HCT116 (cell line): ENCODE results near the gene DPP9. TPM values are rescaled to one million over a fixed set of nuclear protein-coding genes. Genes with fewer than 3 reads are reported as not detected.

Experiments used
- ATAC-seq: fragments of 200-7000 bp; cut with Tn5 transposase; 2 replicates; pipeline ENCODE4 v1.9.1; 2020; ENCODE audit warnings: mild to moderate bottlenecking, moderate library complexity
- BruUV-seq: library from RNA; stranded (reverse); fragments of 400-500 nt; replicated peaks from 2 replicates; lab custom pipeline; 2021; lab: Mats Ljungman, UMichigan
- CTCF ChIA-PET: fragments of 300-600 bp; sonication (Branson Sonifier 250); formaldehyde crosslinking; loops from one replicate; lab custom pipeline; 2021; ENCODE audit warnings: antibody characterized with exemption; lab: Charles Lee
- POLR2A ChIA-PET: fragments of 300-600, 350-600 bp; sonication (Branson Sonifier 250); formaldehyde crosslinking; loops from one replicate; lab custom pipeline; 2021; ENCODE audit warnings: antibody characterized with exemption; lab: Charles Lee
- RAD21 ChIA-PET, 2 experiments: fragments of 300-600 bp; sonication (Branson Sonifier 250); formaldehyde crosslinking; loops; one replicate each; lab custom pipeline; 2023; ENCODE audit warnings: low total read pairs in 2 of 2; ENCODE audit not compliant: uncharacterized antibody in 2 of 2, unreplicated experiment in 2 of 2, low non-redundant PET in 1 of 2; lab: Charles Lee
- DNase-seq: peaks from one replicate; pipeline ENCODE4 v3.0.0-alpha.2; 2010; ENCODE audit warnings: low read depth, low spot score
- H2AFZ ChIP-seq: fragments of 200-600 bp; shearing (Covaris generic), sonication (generic); 2 replicates; pipeline ENCODE4 v1.6.1; 2017; ENCODE audit warnings: low read depth, mixed run types, mixed read lengths, antibody characterized with exemption, low read length; ENCODE audit not compliant: poor library complexity, severe bottlenecking
- H3K27ac ChIP-seq: 2 replicates; pipeline ENCODE4 v1.5.1; 2012; ENCODE audit warnings: low read depth, low read length
- H3K27me3 ChIP-seq: fragments of 200-600 bp; sonication (generic); 2 replicates; pipeline ENCODE4 v1.6.1; 2016; ENCODE audit warnings: mixed run types, low read length, mixed read lengths; ENCODE audit not compliant: insufficient read depth
- H3K36me3 ChIP-seq, 2 experiments: fragments of 200-500 bp in 1 of 2; fragments of 200-600 bp in 1 of 2; sonication (Bioruptor generic) in 1 of 2; sonication (generic) in 1 of 2; 2 replicates each; pipeline versions ENCODE4 v1.5.1 to v1.6.1; 2014 to 2016; ENCODE audit warnings: low read length in 2 of 2, inconsistent platforms in 1 of 2, mixed read lengths in 1 of 2, mixed run types in 1 of 2; ENCODE audit not compliant: insufficient read depth in 2 of 2, control insufficient read depth in 1 of 2
- H3K4me1 ChIP-seq, 2 experiments: fragments of 200-600 bp in 1 of 2; sonication (generic) in 1 of 2; 2 replicates each; pipeline versions ENCODE4 v1.5.1 to v1.6.1; 2012 to 2017; ENCODE audit warnings: low read length in 2 of 2, inconsistent platforms in 1 of 2, mild to moderate bottlenecking in 1 of 2, mixed read lengths in 1 of 2, mixed run types in 1 of 2, moderate library complexity in 1 of 2; ENCODE audit not compliant: insufficient read depth in 2 of 2, control insufficient read depth in 1 of 2
- H3K4me2 ChIP-seq: fragments of 200-600 bp; sonication (generic); 2 replicates; pipeline ENCODE4 v1.6.1; 2017; ENCODE audit warnings: mixed run types, low read length, mixed read lengths
- H3K4me3 ChIP-seq, 2 experiments: fragments of 200-600 bp in 1 of 2; sonication (generic) in 1 of 2; replicated peaks in 1 of 2; 2 replicates each; pipeline ENCODE4 v1.5.1; 2011 to 2016; ENCODE audit warnings: low read length in 2 of 2, control low read depth in 1 of 2, low read depth in 1 of 2, mild to moderate bottlenecking in 1 of 2, mixed read lengths in 1 of 2, mixed run types in 1 of 2
- H3K79me2 ChIP-seq: fragments of 200-600 bp; sonication (generic); 2 replicates; pipeline ENCODE4 v1.6.1; 2017; ENCODE audit warnings: mild to moderate bottlenecking, mixed run types, low read length, moderate library complexity, mixed read lengths; ENCODE audit not compliant: insufficient read depth
- H3K9ac ChIP-seq: fragments of 200-600 bp; sonication (generic); 2 replicates; pipeline ENCODE4 v1.6.1; 2016; ENCODE audit warnings: low read length, mixed read lengths
- H3K9me2 ChIP-seq: fragments of 200-600 bp; sonication (generic), shearing (Covaris generic); 2 replicates; pipeline ENCODE4 v1.6.1; 2017; ENCODE audit warnings: mixed run types, mild to moderate bottlenecking, moderate library complexity; ENCODE audit not compliant: insufficient read depth
- H3K9me3 ChIP-seq, 2 experiments: fragments of 200-500 bp in 1 of 2; fragments of 200-600 bp in 1 of 2; sonication (Bioruptor generic) in 1 of 2; sonication (generic) in 1 of 2; 2 replicates each; pipeline ENCODE4 v1.6.1; 2014 to 2017; ENCODE audit warnings: low read length in 2 of 2, mixed read lengths in 2 of 2, inconsistent platforms in 1 of 2, low read depth in 1 of 2, mild to moderate bottlenecking in 1 of 2, mixed run types in 1 of 2, moderate library complexity in 1 of 2; ENCODE audit not compliant: control insufficient read depth in 1 of 2, insufficient read depth in 1 of 2
- H4K20me1 ChIP-seq: fragments of 200-600 bp; sonication (generic), shearing (Covaris generic); 2 replicates; pipeline ENCODE4 v1.6.1; 2017; ENCODE audit warnings: mixed run types, mild to moderate bottlenecking, moderate library complexity; ENCODE audit not compliant: insufficient read depth
- CBX3 ChIP-seq: IDR thresholded peaks from 2 replicates; pipeline ENCODE4 v1.6.1; 2012; ENCODE audit warnings: low read depth
- EZH2 ChIP-seq: fragments of 200-600 bp; sonication (generic); IDR thresholded peaks from 2 replicates; pipeline ENCODE4 v1.6.1; 2017; ENCODE audit warnings: antibody characterized with exemption, mixed run types
- EZH2phosphoT487 ChIP-seq: fragments of 200-600 bp; IDR thresholded peaks from 2 replicates; pipeline ENCODE4 v1.6.1; 2018; ENCODE audit warnings: antibody characterized with exemption, borderline replicate concordance
- JUND ChIP-seq: IDR thresholded peaks from 2 replicates; pipeline ENCODE4 v1.6.1; 2012
- TCF7L2 ChIP-seq: IDR thresholded peaks from 2 replicates; pipeline ENCODE4 v1.7.0; 2011; ENCODE audit warnings: borderline replicate concordance, inconsistent platforms; ENCODE audit not compliant: insufficient read depth, insufficient read length; ENCODE audit errors: extremely low read depth
- ZFX ChIP-seq: fragments of 450-650 bp; IDR thresholded peaks from 2 replicates; pipeline ENCODE4 v1.6.1; 2017
- ZNF274 ChIP-seq: fragments of 200-500 bp; sonication (Bioruptor generic); IDR thresholded peaks from 2 replicates; pipeline ENCODE4 v1.6.1; 2014; ENCODE audit warnings: mild to moderate bottlenecking, low read depth, low read length, inconsistent platforms
- intact Hi-C: fragments of 100-400 bp; cut with micrococcal nuclease; formaldehyde crosslinking; loops from 2 replicates; pipeline ENCODE4 v1.10.0; 2022
- total RNA-seq: library from RNA; stranded (reverse); gene quantifications from one replicate; pipeline ENCODE4 v1.2.1, GENCODE V29; 2021; ENCODE audit not compliant: unreplicated experiment
- TF ChIP-seq, protein P1 (sequence below), 3 experiments: fragments of 200-600 bp in 1 of 3; sonication (generic) in 1 of 3; IDR thresholded peaks in 2 of 3; conservative IDR thresholded peaks in 1 of 3; 2 replicates each; pipeline ENCODE4 v1.5.1; 2012 to 2017; ENCODE audit warnings: low read depth in 2 of 3, low read length in 2 of 3, antibody characterized with exemption in 1 of 3, borderline replicate concordance in 1 of 3, control low read depth in 1 of 3, mild to moderate bottlenecking in 1 of 3, mixed read lengths in 1 of 3, mixed run types in 1 of 3, moderate library complexity in 1 of 3; ENCODE audit not compliant: insufficient read depth in 1 of 3
- TF ChIP-seq, protein P2 (sequence below): IDR thresholded peaks from 2 replicates; pipeline ENCODE4 v1.6.1; 2012; ENCODE audit warnings: low read depth
- TF ChIP-seq, protein P3 (sequence below): IDR thresholded peaks from 2 replicates; pipeline ENCODE4 v1.6.1; 2012

The DPP9 gene
- total RNA-seq, 1 experiment from 2014 or later = 67.6 TPM

DNA sequence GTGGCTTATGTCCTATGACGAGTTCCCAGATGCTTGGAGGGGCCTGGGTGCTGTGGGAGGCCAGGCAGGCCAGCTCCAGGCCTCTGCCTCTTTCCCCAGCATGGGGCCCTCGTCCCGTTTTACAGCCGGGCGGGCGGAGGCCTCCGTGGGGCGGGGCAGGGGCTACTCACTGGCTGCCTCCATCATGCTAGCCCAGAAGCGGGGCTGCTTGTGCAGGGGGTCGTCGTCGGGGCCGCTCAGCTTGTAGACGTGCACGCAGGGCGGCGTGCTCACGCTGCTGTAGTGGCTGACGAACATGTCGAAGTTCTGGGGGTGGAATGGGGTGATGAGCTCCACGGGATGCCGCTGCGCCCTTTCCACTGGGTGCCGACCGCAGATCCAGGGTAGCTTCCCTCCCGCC, 35.1 kb downstream of the DPP9 start:
- TF ChIP-seq TCF7L2 (no peak), EZH2 (no peak), ZNF274 (no peak), ZFX (no peak), JUND (no peak), CBX3 (no peak), EZH2phosphoT487 (no peak)
- TF ChIP-seq, protein P1, sequence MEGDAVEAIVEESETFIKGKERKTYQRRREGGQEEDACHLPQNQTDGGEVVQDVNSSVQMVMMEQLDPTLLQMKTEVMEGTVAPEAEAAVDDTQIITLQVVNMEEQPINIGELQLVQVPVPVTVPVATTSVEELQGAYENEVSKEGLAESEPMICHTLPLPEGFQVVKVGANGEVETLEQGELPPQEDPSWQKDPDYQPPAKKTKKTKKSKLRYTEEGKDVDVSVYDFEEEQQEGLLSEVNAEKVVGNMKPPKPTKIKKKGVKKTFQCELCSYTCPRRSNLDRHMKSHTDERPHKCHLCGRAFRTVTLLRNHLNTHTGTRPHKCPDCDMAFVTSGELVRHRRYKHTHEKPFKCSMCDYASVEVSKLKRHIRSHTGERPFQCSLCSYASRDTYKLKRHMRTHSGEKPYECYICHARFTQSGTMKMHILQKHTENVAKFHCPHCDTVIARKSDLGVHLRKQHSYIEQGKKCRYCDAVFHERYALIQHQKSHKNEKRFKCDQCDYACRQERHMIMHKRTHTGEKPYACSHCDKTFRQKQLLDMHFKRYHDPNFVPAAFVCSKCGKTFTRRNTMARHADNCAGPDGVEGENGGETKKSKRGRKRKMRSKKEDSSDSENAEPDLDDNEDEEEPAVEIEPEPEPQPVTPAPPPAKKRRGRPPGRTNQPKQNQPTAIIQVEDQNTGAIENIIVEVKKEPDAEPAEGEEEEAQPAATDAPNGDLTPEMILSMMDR (IDR thresholded peaks at IDR 0.05 in 2 of 3, conservative IDR thresholded peaks at IDR 0.05 in 1 of 3; ENCODE audit: borderline replicate concordance in 1 of 3, insufficient read depth in 1 of 3, low read depth in 2 of 3, low read length in 2 of 3) = no peak
- TF ChIP-seq, protein P2, sequence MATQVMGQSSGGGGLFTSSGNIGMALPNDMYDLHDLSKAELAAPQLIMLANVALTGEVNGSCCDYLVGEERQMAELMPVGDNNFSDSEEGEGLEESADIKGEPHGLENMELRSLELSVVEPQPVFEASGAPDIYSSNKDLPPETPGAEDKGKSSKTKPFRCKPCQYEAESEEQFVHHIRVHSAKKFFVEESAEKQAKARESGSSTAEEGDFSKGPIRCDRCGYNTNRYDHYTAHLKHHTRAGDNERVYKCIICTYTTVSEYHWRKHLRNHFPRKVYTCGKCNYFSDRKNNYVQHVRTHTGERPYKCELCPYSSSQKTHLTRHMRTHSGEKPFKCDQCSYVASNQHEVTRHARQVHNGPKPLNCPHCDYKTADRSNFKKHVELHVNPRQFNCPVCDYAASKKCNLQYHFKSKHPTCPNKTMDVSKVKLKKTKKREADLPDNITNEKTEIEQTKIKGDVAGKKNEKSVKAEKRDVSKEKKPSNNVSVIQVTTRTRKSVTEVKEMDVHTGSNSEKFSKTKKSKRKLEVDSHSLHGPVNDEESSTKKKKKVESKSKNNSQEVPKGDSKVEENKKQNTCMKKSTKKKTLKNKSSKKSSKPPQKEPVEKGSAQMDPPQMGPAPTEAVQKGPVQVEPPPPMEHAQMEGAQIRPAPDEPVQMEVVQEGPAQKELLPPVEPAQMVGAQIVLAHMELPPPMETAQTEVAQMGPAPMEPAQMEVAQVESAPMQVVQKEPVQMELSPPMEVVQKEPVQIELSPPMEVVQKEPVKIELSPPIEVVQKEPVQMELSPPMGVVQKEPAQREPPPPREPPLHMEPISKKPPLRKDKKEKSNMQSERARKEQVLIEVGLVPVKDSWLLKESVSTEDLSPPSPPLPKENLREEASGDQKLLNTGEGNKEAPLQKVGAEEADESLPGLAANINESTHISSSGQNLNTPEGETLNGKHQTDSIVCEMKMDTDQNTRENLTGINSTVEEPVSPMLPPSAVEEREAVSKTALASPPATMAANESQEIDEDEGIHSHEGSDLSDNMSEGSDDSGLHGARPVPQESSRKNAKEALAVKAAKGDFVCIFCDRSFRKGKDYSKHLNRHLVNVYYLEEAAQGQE = no peak
- TF ChIP-seq, protein P3, sequence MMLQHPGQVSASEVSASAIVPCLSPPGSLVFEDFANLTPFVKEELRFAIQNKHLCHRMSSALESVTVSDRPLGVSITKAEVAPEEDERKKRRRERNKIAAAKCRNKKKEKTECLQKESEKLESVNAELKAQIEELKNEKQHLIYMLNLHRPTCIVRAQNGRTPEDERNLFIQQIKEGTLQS = no peak
- POLR2A ChIA-PET = no interaction called here
- RAD21 ChIA-PET = no interaction called here
- Histone ChIP-seq H3K9me2 (no peaks in the 10 kb centered on the region), H4K20me1 (no peaks in the 10 kb centered on the region), H3K4me1 (no peaks in the 10 kb centered on the region; a peak in 1 of 4 replicates), H3K4me3 (no peak overlapping the region), H3K9ac (no peak overlapping the region), H2AFZ (no peak overlapping the region), H3K27me3 (no peaks in the 10 kb centered on the region), H3K27ac (no peak overlapping the region), H3K9me3 (no peaks in the 10 kb centered on the region), H3K79me2 (peaks cover 4% of the 10 kb centered on the region; the same call in 1 of the 2 replicates), H3K36me3 (peaks cover 4 to 48% of the 10 kb centered on the region in 2 experiments), H3K4me2 (no peak overlapping the region)
- no TSS peak for BruUV-seq
- ATAC-seq (no peak), DNase-seq (no peak)
- intact Hi-C loops = no loop called here
- CTCF ChIA-PET = interaction anchor here (0.5 kb wide), 1 partner anchor 10 kb away, joined by 3 read pairs; no protein-coding TSS in a partner anchor
